Stimulated activated effector memory CD8-positive, alpha-beta T cell treated with anti-CD3 and anti-CD28 coated beads, Interleukin-12 subunit alpha, Interleukin-12 subunit beta, amount 100 ng/mL, for 72 hours (primary cell): ENCODE results near the gene OGN.

Experiments used
- ATAC-seq: fragments of 150-1000 bp; cut with Tn5 transposase; 2 replicates; pipeline ENCODE4 v1.10.0; 2021
- DNase-seq, 2 donors: peaks; one replicate each; pipeline ENCODE4 v3.0.0; 2021 to 2022; ENCODE audit warnings: low spot score in 2 of 2
- H3K27ac Mint-ChIP-seq: one replicate; pipeline ENCODE4 v1.8.0; 2022; ENCODE audit warnings: mild to moderate bottlenecking, mixed read lengths
- H3K36me3 Mint-ChIP-seq: one replicate; pipeline ENCODE4 v1.8.0; 2022; ENCODE audit warnings: mild to moderate bottlenecking, mixed read lengths
- H3K4me1 Mint-ChIP-seq: one replicate; pipeline ENCODE4 v1.8.0; 2022; ENCODE audit warnings: mixed read lengths
- H3K4me3 Mint-ChIP-seq: one replicate; pipeline ENCODE4 v1.8.0; 2022; ENCODE audit warnings: mild to moderate bottlenecking, mixed read lengths
- H3K9me3 Mint-ChIP-seq: one replicate; pipeline ENCODE4 v1.8.0; 2022; ENCODE audit warnings: mixed read lengths

OGN gene

DNA sequence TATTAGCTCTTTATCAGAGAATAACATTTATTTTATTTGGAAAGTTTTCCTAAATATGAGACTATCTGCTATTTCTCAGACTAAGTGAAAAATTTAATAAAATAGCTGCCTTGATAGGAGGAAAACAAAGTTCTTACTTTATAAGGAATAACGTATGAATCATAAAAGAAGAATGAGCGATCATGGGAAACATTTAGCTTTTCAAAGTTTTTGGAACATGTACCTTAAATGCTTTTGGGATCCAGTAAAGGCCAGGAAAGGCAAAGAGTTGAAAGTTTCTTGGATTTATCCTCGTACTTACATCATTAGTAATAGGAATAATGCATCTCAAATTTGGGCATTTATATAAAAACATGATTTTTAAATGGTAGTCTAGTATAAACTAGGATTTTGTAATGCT is 19.4 kb downstream of the OGN start:
- H3K9me3 Mint-ChIP-seq, result no peaks in the 10 kb centered on the region
- DNase-seq (no peak), ATAC-seq (no peak)
- no peak overlapping the region for H3K27ac Mint-ChIP-seq
- no peaks in the 10 kb centered on the region for H3K36me3 Mint-ChIP-seq
- no peak overlapping the region for H3K4me3 Mint-ChIP-seq
- no peaks in the 10 kb centered on the region for H3K4me1 Mint-ChIP-seq

DNA sequence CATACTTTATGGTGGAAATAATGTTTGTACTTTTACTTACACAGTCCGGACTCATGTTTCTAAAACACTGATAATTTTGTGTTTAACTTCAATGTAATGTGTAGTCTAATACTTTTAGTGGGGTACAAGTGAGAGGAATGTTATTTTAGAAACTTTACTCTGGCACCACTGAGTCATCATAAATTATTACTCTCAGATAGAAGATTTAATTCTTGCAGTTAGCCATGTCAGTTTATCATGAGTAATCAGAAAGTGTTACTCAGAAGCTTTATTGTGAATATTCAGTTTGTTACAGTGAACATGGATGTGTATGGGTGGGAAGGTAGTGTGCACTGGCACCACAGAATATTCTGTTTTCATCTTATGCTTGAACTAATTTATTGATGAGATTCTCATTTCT is 20.0 kb downstream of the OGN start:
- Mint-ChIP-seq H3K36me3 (no peaks in the 10 kb centered on the region), H3K9me3 (no peaks in the 10 kb centered on the region), H3K4me3 (no peak overlapping the region), H3K4me1 (peaks cover 1% of the 10 kb centered on the region), H3K27ac (no peak overlapping the region)
- no peak for DNase-seq
- no peak for ATAC-seq

DNA sequence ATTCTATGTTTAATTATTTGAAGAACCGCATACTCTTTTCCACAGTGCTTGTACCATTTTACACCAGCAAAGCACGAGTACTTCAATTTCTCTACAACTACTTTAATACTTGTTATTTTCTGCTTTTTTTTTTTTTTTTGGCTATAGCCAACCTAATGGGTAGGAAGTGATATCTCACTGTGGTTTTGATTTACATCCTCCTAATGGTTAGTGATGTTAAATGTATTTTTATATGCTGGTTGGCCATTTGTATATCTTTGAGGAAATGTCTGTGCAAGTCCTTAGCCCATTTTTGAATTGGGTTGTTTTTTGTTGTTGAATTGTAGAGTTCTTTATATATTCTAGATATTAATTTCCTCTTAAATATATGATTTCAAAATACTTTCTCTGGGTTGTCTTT is 22.6 kb downstream of the OGN start:
- no peak for ATAC-seq
- DNase-seq, result no peak
- Mint-ChIP-seq H3K4me3 (no peak overlapping the region), H3K27ac (no peak overlapping the region), H3K9me3 (no peaks in the 10 kb centered on the region), H3K4me1 (peaks cover 5% of the 10 kb centered on the region), H3K36me3 (no peaks in the 10 kb centered on the region)

DNA sequence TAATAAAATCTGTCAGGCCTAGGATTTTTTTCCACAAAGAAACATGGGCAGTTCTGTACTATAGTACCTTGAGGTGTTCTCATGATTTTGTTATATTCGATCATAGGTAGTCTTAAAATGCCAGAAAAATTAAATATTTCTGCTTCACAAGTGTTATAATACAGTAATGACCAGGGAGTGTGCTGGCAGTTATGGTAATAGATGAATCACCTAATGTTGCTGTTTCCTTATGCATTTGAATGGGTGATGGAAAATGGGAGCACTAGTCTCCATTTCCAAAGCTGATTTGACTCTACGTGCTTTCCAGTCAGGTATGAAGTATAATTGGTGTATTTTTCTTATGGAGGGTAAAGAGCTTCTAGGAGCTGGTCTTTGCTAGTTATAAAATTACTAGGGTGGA is 23.8 kb downstream of the OGN start:
- DNase-seq (no peak), ATAC-seq (no peak)
- peaks cover 5% of the 10 kb centered on the region for H3K4me1 Mint-ChIP-seq
- no peak overlapping the region for H3K27ac Mint-ChIP-seq
- no peak overlapping the region for H3K4me3 Mint-ChIP-seq
- peaks cover 4% of the 10 kb centered on the region for H3K9me3 Mint-ChIP-seq
- H3K36me3 Mint-ChIP-seq, result no peaks in the 10 kb centered on the region

DNA sequence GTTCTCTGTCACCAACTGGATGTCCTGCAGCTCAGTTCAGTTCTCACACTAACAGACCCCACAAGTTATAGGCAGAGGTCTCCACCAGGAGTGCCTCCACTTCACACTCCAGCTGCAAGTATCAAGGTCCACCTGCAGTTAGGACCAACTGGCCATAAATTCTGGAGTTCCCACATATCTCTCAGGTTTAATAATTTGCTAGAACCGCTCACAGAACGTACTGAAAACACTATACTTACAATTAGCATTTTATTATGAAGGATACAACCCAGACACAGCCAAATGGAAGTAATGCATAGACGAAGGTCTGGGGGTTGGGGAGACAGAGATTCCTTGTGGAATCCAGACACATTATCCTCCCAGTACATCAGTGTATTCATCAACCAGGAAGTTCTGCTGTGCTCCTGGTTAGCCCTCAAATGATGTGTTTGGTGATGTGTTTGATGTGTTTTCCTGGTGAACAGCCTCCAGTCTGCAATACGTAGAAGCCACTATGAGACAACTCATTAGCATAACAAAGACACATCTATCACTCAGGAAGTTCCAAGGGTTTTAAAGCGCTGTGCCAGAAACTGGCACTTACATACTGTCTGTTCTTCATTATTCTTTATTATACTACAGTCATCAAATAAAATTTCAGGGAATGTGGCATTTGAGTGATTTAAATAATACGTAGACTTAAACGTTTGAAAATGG is 25.4 kb downstream of the OGN start:
- Mint-ChIP-seq H3K9me3 (peaks cover 11% of the 10 kb centered on the region), H3K36me3 (no peaks in the 10 kb centered on the region), H3K27ac (no peak overlapping the region), H3K4me3 (no peak overlapping the region), H3K4me1 (peaks cover 5% of the 10 kb centered on the region)
- DNase-seq (no peak), ATAC-seq (no peak)

DNA sequence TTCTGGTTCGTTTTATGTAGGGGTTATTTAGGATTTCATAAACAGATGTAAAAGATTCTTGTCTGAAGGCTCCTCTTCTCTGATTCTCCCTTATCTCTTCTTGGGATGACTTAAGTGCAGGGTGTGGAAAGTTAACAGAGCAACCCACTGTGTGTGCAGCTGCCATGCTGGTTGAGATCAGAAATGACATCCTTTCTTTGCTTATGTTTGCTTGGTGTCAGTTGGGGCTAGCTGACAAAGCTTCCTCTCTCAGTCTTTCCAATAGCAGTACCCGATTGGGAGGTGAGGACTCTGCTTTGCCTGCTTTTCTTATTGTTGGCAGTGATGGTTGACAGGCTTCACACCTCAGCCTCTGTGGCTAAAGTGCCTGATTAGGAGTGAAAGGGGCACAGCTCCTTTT is 26.5 kb downstream of the OGN start:
- no peak overlapping the region for H3K27ac Mint-ChIP-seq
- ATAC-seq, result no peak
- DNase-seq, result no peak
- no peaks in the 10 kb centered on the region for H3K36me3 Mint-ChIP-seq
- H3K9me3 Mint-ChIP-seq, result peaks cover 11% of the 10 kb centered on the region
- peaks cover 5% of the 10 kb centered on the region for H3K4me1 Mint-ChIP-seq
- no peak overlapping the region for H3K4me3 Mint-ChIP-seq

DNA sequence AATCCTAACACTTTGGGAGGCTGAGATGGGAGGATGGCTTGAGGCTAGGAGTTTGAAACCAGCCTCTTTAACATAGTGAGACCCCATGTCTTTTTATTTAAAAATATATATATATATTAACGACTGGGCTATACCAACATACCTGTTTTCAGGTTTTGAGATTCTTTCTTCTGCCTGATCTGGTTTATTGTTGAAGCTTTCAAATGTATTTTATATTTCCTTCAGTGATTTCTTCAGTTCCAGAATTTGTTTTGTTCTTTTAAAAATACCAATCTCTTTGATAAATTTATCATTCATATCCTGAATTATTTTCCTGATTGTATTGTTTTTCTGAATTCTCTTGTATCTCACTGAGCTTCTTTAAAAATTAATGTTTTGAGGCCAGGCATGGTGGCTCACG is 31.2 kb downstream of the OGN start:
- no peak overlapping the region for H3K4me3 Mint-ChIP-seq
- no peak for ATAC-seq
- H3K9me3 Mint-ChIP-seq, result peaks cover 17% of the 10 kb centered on the region
- no peak for DNase-seq
- no peaks in the 10 kb centered on the region for H3K4me1 Mint-ChIP-seq
- no peak overlapping the region for H3K27ac Mint-ChIP-seq
- H3K36me3 Mint-ChIP-seq, result no peaks in the 10 kb centered on the region

DNA sequence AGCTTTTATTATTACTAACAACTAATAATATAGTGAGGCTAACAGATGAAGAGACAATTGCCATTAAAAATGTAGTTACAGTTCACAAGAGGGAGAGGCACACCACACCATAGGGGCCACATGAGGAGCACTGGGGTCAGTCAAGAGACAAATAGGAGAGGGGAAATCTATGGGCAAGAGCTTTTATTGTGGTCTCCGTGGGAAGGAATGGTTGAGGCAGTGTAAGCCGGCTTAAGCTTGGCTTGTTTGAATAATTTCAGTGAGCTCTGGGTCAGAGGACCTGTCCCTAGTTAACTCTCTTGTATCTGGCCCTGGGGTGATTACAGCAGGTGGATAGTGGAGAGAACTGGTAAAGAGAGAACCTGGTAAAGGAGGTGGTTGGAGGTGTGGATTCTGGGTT is 35.3 kb downstream of the OGN start:
- no peaks in the 10 kb centered on the region for H3K4me1 Mint-ChIP-seq

DNA sequence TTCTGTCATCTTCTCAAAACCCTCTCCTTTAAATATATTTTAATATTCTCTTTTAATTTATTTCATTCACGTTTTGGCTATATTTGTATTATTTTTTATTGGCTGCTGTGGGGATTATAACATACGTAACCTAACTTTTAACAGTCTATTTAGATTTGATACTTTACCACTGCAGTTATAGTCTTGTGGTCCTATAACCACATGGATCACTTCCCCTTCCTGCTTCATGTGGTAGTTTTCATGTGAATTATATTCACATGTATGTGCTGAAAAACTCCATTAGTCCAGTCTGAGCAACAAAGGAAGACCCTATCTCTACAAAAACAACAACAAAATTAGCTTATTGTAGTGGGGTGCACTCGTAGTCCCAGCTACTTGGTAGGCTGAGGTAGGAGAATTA is 44.3 kb downstream of the OGN start:
- no peaks in the 10 kb centered on the region for H3K4me1 Mint-ChIP-seq
- H3K36me3 Mint-ChIP-seq, result no peaks in the 10 kb centered on the region
- H3K4me3 Mint-ChIP-seq, result no peak overlapping the region
- H3K27ac Mint-ChIP-seq, result no peak overlapping the region
- ATAC-seq, result no peak
- peaks cover 7% of the 10 kb centered on the region for H3K9me3 Mint-ChIP-seq
- no peak for DNase-seq

More for the DNA sequence above, 35.3 kb downstream of the OGN start:
- ATAC-seq, result no peak
- peaks cover 8% of the 10 kb centered on the region for H3K9me3 Mint-ChIP-seq
- H3K4me3 Mint-ChIP-seq, result no peak overlapping the region
- H3K36me3 Mint-ChIP-seq, result peaks cover 6% of the 10 kb centered on the region
- no peak overlapping the region for H3K27ac Mint-ChIP-seq
- no peak for DNase-seq

DNA sequence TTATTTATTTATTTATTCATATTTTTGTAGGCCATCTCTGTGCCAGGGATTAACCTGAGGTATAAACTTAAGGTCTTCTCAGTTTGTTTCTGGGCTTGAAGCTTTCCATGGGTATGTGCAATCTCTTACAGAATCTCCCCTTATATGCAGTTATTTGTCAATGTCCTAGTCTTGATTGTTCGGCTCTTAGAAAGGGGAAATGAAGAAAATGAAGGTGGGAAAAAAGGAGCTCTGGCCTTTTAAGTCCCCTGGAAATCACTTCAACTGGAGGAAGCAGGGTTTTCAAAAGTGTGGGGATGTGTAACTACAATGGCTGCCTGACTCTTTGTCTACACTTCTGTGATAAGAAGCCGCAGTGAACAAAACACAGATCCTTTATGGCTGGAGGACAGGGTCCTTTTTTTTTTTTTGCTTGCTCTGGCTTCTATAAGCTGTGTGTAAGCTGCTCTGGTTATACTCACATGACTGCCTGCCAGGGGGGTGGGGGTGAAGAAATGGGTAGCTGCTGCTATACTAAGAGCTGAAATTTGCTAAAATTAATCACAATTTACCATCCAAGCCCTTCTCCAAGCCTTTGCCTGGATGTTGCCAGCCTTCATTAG is 44.9 kb downstream of the OGN start:
- peaks cover 11% of the 10 kb centered on the region for H3K9me3 Mint-ChIP-seq
- H3K27ac Mint-ChIP-seq, result no peak overlapping the region
- H3K36me3 Mint-ChIP-seq, result no peaks in the 10 kb centered on the region
- no peaks in the 10 kb centered on the region for H3K4me1 Mint-ChIP-seq
- ATAC-seq, result no peak
- DNase-seq, result no peak
- no peak overlapping the region for H3K4me3 Mint-ChIP-seq

DNA sequence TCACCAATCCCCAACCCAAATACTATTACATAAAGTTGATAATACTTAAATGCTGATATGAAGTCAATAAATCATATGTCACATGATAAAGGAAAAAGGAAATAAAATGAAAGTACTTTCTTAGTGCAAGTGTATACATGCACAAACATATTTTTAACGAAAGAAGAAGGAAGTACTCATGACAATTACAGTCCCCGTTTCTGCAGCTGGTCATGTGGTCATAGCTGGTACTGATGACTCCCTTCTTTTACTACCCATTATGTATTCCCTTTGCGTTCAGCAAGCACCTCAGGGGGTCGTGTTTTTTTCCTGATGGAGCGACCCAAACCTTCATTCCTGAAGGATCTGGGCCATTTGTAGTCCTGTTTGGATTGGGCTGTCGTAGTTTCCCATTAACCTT is 51.3 kb downstream of the OGN start:
- Mint-ChIP-seq H3K27ac (no peak overlapping the region), H3K4me1 (no peaks in the 10 kb centered on the region), H3K36me3 (peaks cover 7% of the 10 kb centered on the region), H3K4me3 (no peak overlapping the region), H3K9me3 (peaks cover 9% of the 10 kb centered on the region)
- ATAC-seq (no peak), DNase-seq (no peak)

DNA sequence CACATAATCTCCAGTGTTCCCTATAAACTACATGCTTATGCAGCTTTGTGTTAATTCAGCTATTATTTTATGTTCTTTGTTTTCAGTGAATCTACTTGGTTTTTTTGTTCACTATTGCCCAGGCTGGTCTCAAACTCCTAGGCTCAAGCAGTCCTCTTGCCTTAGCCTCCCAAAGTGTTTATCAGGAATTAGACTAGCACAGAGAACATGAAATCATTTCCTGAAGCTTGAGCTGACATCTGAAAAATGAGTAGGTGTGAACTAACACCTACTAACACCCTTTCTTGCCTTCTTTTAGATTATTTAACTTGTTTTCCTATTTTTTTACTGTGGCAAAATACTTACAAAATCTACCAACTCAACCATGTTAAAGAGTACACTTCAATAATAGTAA is 53.6 kb downstream of the OGN start:
- Mint-ChIP-seq H3K9me3 (peaks cover 5% of the 10 kb centered on the region), H3K36me3 (peaks cover 10% of the 10 kb centered on the region), H3K4me3 (no peak overlapping the region), H3K27ac (no peak overlapping the region), H3K4me1 (peaks cover 7% of the 10 kb centered on the region)
- DNase-seq (no peak), ATAC-seq (no peak)

DNA sequence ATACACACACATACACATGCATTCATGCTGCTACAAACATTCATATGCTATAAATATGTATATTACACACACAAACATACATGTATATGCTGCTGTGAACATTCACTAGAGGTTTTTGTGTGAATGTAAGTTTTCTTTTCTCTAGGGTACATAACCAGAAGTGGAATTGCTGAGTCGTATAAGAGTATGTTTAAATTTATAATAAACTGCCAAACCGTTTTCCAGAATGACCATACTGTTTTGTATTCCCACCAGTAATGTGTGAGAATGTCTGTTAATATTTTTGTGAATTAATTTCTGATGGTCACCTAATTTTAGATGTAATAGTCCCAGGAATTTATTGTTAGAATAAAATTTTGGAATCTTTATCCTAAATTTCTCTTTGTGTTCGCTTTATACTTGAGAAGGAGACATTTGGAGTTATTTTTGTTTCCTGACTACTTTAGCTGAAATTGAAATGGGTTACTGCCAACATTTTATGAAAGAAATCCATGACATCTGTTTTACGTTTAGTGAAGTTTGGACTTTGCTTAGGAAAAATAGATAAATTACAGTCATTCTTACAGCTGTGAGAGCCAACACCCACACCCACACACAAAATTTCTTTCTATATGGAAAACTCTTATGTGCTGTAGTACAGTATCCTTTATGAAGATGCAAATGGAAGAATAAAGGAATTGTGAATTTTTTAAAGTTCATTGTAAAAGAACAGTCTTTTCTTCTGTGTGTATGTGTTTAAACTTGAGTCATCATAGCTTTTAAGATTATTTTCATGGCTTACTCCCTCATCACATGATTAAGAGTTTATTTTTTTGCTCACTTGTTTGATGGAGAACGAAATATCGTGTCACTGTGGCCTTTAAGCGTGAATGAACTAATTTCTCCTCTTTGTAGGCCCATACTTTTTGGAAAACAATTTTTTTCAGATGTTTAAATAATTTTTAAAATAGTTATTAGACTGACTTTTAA is 54.3 kb downstream of the OGN start:
- Mint-ChIP-seq H3K9me3 (peaks cover 5% of the 10 kb centered on the region), H3K4me3 (no peak overlapping the region), H3K27ac (no peak overlapping the region), H3K36me3 (peaks cover 10% of the 10 kb centered on the region), H3K4me1 (peaks cover 7% of the 10 kb centered on the region)
- DNase-seq, result no peak
- no peak for ATAC-seq

DNA sequence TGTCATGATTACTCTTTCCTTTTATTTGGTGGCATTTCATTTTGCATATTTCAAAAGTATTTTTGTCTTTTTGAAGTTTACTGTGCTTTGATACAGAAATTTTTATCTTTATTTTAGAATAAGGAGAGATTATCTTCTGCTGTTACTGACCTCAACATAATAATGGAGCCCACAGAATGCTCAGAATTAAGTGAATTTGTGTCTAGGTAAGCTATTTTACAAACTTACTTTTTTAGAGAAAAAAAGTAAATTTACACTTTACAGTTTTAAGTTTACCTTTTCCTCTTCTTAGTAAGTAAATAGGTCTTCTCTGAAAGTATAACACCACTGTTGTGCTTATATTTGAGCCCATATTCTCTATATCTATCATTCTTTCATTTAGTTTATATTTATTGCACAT is 58.8 kb downstream of the OGN start:
- no peak for ATAC-seq
- peaks cover 3% of the 10 kb centered on the region for H3K9me3 Mint-ChIP-seq
- H3K4me1 Mint-ChIP-seq, result peaks cover 7% of the 10 kb centered on the region
- DNase-seq, result no peak
- H3K4me3 Mint-ChIP-seq, result no peak overlapping the region
- peaks cover 15% of the 10 kb centered on the region for H3K36me3 Mint-ChIP-seq
- H3K27ac Mint-ChIP-seq, result no peak overlapping the region

DNA sequence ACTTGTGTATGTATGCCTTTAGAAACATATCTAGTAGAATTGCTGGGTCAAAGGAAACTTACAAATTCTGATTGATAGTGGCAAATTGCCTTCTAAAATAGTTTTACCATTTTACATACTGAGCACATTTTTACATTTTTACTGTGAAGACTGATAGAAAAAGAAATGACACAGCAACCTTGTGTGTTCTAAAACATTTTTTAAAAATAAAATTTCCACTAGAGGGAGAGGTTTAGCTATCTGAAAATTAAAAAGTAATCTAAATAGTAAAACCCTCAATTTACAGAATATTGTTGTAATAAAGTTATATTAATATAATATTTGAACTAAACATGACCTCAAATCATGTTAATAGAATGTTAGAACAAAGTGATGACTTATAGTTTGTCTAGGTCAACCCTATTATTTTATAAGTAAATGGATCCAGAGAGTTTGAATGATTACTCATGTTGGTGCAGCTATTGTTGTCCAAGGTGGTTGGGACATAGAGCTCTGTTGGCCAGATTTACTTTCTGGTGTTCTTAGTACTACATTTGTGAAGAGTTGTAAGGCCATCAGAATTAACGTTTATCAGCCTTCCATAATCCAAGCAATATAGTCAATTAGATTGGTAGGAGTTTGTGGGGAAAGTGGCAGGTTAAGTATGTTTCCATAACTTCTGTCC is 61.4 kb downstream of the OGN start:
- ATAC-seq (no peak), DNase-seq (no peak)
- H3K9me3 Mint-ChIP-seq, result peaks cover 3% of the 10 kb centered on the region
- H3K4me3 Mint-ChIP-seq, result no peak overlapping the region
- H3K36me3 Mint-ChIP-seq, result peaks cover 19% of the 10 kb centered on the region
- peaks cover 7% of the 10 kb centered on the region for H3K4me1 Mint-ChIP-seq
- no peak overlapping the region for H3K27ac Mint-ChIP-seq
